SK-N-MC (cell line): ENCODE results near the gene TMPRSS6.

ENCODE experiments used
- DNase-seq: peaks from one replicate; pipeline ENCODE4 v3.0.0-alpha.2; 2011; ENCODE audit warnings: low read depth, low spot score
- H3K27ac ChIP-seq: fragments of 200-600 bp; sonication (generic); 2 replicates; pipeline ENCODE4 v1.5.1; 2016; ENCODE audit warnings: mixed run types
- H3K36me3 ChIP-seq: fragments of 200-600 bp; sonication (generic); 2 replicates; pipeline ENCODE4 v1.6.1; 2017; ENCODE audit warnings: antibody characterized with exemption, low read length, mixed read lengths; ENCODE audit not compliant: insufficient read depth
- H3K4me3 ChIP-seq: fragments of 200-600 bp; sonication (generic); 2 replicates; pipeline ENCODE4 v1.5.1; 2016
- H3K9ac ChIP-seq: fragments of 200-600 bp; sonication (generic); 2 replicates; pipeline ENCODE4 v1.8.0; 2017; ENCODE audit warnings: mixed run types, mixed read lengths; ENCODE audit not compliant: insufficient read length
- H3K9me3 ChIP-seq: fragments of 200-600 bp; sonication (generic); 2 replicates; pipeline ENCODE4 v1.6.1; 2017; ENCODE audit warnings: low read depth, mild to moderate bottlenecking, antibody characterized with exemption, low read length, moderate library complexity, mixed read lengths
- EZH2 ChIP-seq: fragments of 200-600 bp; sonication (generic); IDR thresholded peaks from one replicate; pipeline ENCODE4 v1.6.1; 2017; ENCODE audit warnings: antibody characterized with exemption
- FOXP2 ChIP-seq: optimal IDR thresholded peaks from 2 replicates; pipeline ENCODE3; 2011; ENCODE audit warnings: mild to moderate bottlenecking, moderate library complexity; ENCODE audit not compliant: insufficient read depth; ENCODE audit errors: extremely low read length, control extremely low read depth
- POLR2AphosphoS5 ChIP-seq: IDR thresholded peaks from 2 replicates; pipeline ENCODE4 v1.6.1; 2012; ENCODE audit warnings: mild to moderate bottlenecking, low read depth, low read length, borderline replicate concordance

TMPRSS6 gene

GRCh38 chr22:37135023-37135422 lies 25.5 kb upstream of the TMPRSS6 start:
- DNase-seq: no peak
- H3K4me3 ChIP-seq: no peak overlapping the region
- no peaks in the 10 kb centered on the region for H3K36me3 ChIP-seq
- TF ChIP-seq POLR2AphosphoS5 (no peak), EZH2 (no peak), FOXP2 (no peak)
- H3K9me3 ChIP-seq: no peaks in the 10 kb centered on the region
- H3K27ac ChIP-seq: no peak overlapping the region
- H3K9ac ChIP-seq: no peak overlapping the region

- no peak for DNase-seq
- Histone ChIP-seq H3K4me3 (no peak overlapping the region), H3K27ac (no peak overlapping the region), H3K9me3 (no peaks in the 10 kb centered on the region), H3K9ac (no peak overlapping the region), H3K36me3 (no peaks in the 10 kb centered on the region)
- TF ChIP-seq FOXP2 (no peak), POLR2AphosphoS5 (no peak), EZH2 (no peak)
These were observed 23.9 kb upstream of the TMPRSS6 start for GRCh38 chr22:37133304-37134018.

- DNase-seq: no peak
- H3K9ac ChIP-seq: no peak overlapping the region
- H3K9me3 ChIP-seq: no peaks in the 10 kb centered on the region
- no peak for TF ChIP-seq EZH2
- no peak for TF ChIP-seq POLR2AphosphoS5
- TF ChIP-seq FOXP2: no peak
- no peaks in the 10 kb centered on the region for H3K36me3 ChIP-seq
- no peak overlapping the region for H3K4me3 ChIP-seq
- H3K27ac ChIP-seq: no peak overlapping the region
These were observed 23.3 kb upstream of the TMPRSS6 start for GRCh38 chr22:37132773-37133172.

- no peak for DNase-seq
- Histone ChIP-seq H3K27ac (no peak overlapping the region), H3K9ac (no peak overlapping the region), H3K36me3 (no peaks in the 10 kb centered on the region), H3K9me3 (no peaks in the 10 kb centered on the region), H3K4me3 (no peak overlapping the region)
- TF ChIP-seq FOXP2 (no peak), EZH2 (no peak)
These were observed 20.4 kb upstream of the TMPRSS6 start for GRCh38 chr22:37129866-37130441.

GRCh38 chr22:37128555-37129281 lies 19.2 kb upstream of the TMPRSS6 start:
- no peaks in the 10 kb centered on the region for H3K36me3 ChIP-seq

GRCh38 chr22:37127350-37127878 lies 17.9 kb upstream of the TMPRSS6 start:
- no peak overlapping the region for H3K27ac ChIP-seq
- no peaks in the 10 kb centered on the region for H3K36me3 ChIP-seq
- TF ChIP-seq POLR2AphosphoS5 (no peak), FOXP2 (no peak), EZH2 (no peak)
- DNase-seq: no peak
- H3K4me3 ChIP-seq: no peak overlapping the region
- H3K9ac ChIP-seq: no peak overlapping the region
- H3K9me3 ChIP-seq: no peaks in the 10 kb centered on the region

More at GRCh38 chr22:37128555-37129281, 19.2 kb upstream of the TMPRSS6 start:
- Histone ChIP-seq H3K4me3 (no peak overlapping the region), H3K27ac (no peak overlapping the region), H3K9me3 (no peaks in the 10 kb centered on the region), H3K9ac (no peak overlapping the region)
- no peak for TF ChIP-seq POLR2AphosphoS5
- DNase-seq: no peak

GRCh38 chr22:37126882-37127281 lies 17.4 kb upstream of the TMPRSS6 start:
- H3K36me3 ChIP-seq: no peaks in the 10 kb centered on the region
- no peak for DNase-seq
- H3K4me3 ChIP-seq: no peak overlapping the region
- TF ChIP-seq FOXP2 (no peak), POLR2AphosphoS5 (no peak), EZH2 (no peak)
- H3K9me3 ChIP-seq: no peaks in the 10 kb centered on the region
- H3K9ac ChIP-seq: no peak overlapping the region
- no peak overlapping the region for H3K27ac ChIP-seq

GRCh38 chr22:37126383-37126782 lies 16.9 kb upstream of the TMPRSS6 start:
- no peak for TF ChIP-seq FOXP2
- TF ChIP-seq EZH2: no peak
- no peak for TF ChIP-seq POLR2AphosphoS5
- DNase-seq: no peak

More at GRCh38 chr22:37126383-37126782, 16.9 kb upstream of the TMPRSS6 start:
- Histone ChIP-seq H3K9me3 (no peaks in the 10 kb centered on the region), H3K27ac (no peak overlapping the region), H3K4me3 (no peak overlapping the region), H3K36me3 (no peaks in the 10 kb centered on the region), H3K9ac (no peak overlapping the region)
